GM12872 (cell line): ENCODE results near the gene CANT1.

ENCODE experiments used
- CTCF ChIP-seq: IDR thresholded peaks from 3 replicates; pipeline ENCODE4 v1.5.1; 2011; ENCODE audit warnings: low read depth, mild to moderate bottlenecking, low read length, moderate library complexity; ENCODE audit not compliant: insufficient read depth

Gene CANT1

GRCh38 chr17:78974635-78975591 is 34.7 kb downstream of the CANT1 start:
- no peak for TF ChIP-seq CTCF

- no peak for TF ChIP-seq CTCF
Observed at GRCh38 chr17:78973792-78974520, 35.6 kb downstream of the CANT1 start.

- TF ChIP-seq CTCF, result no peak
Observed at GRCh38 chr17:78973196-78973595, 36.4 kb downstream of the CANT1 start.

- no peak for TF ChIP-seq CTCF
Observed at GRCh38 chr17:78972507-78973105, 37.0 kb downstream of the CANT1 start.

GRCh38 chr17:78971756-78972506 is 37.6 kb downstream of the CANT1 start:
- TF ChIP-seq CTCF, result no peak

GRCh38 chr17:78970834-78971755 is 38.5 kb downstream of the CANT1 start:
- TF ChIP-seq CTCF, result peak; percentile 85
